GDM1 (cell line): ENCODE results near the gene BPIFA1.

Experiments used
- DNase-seq: peaks from one replicate; lab custom pipeline; 2025; lab: John Stamatoyannopoulos, UW

The BPIFA1 gene

GRCh38 chr20:33277471-33278441 lies 42.0 kb downstream of the BPIFA1 start:
- DNase-seq: no peak

GRCh38 chr20:33278700-33279099 lies 42.9 kb downstream of the BPIFA1 start:
- DNase-seq: no peak

- DNase-seq: no peak
Measured at GRCh38 chr20:33279261-33279910, 43.6 kb downstream of the BPIFA1 start.

GRCh38 chr20:33280000-33280680 lies 44.3 kb downstream of the BPIFA1 start:
- DNase-seq: no peak

GRCh38 chr20:33280775-33281174 lies 45.0 kb downstream of the BPIFA1 start:
- no peak for DNase-seq

GRCh38 chr20:33281550-33282146 lies 45.9 kb downstream of the BPIFA1 start:
- no peak for DNase-seq

GRCh38 chr20:33282196-33282934 lies 46.6 kb downstream of the BPIFA1 start:
- no peak for DNase-seq

- DNase-seq: no peak
Measured at GRCh38 chr20:33282991-33283555, 47.3 kb downstream of the BPIFA1 start, which contains the start of gene BPIFB1. TSS of gene BPIFB1 (plus strand) at chr20:33283214. CDS start at chr20:33286074, 2,860 bp downstream.

GRCh38 chr20:33284284-33284683 lies 48.5 kb downstream of the BPIFA1 start:
- no peak for DNase-seq

- DNase-seq: no peak
Measured at GRCh38 chr20:33284937-33285336, 49.1 kb downstream of the BPIFA1 start.

GRCh38 chr20:33285861-33286495 lies 50.2 kb downstream of the BPIFA1 start:
- no peak for DNase-seq

GRCh38 chr20:33287884-33288283 lies 52.1 kb downstream of the BPIFA1 start:
- no peak for DNase-seq

- no peak for DNase-seq
Measured at GRCh38 chr20:33290852-33291251, 55.1 kb downstream of the BPIFA1 start.

- DNase-seq: no peak
Measured at GRCh38 chr20:33291416-33291815, 55.6 kb downstream of the BPIFA1 start.

- DNase-seq: no peak
Measured at GRCh38 chr20:33291830-33292355, 56.1 kb downstream of the BPIFA1 start.
